A549 treated with RU486 at 1 μM for 4 hours (cell line): Measurements from ENCODE around the gene PIWIL1. TPM values are rescaled to one million over a fixed set of nuclear protein-coding genes. Genes with fewer than 3 reads are reported as not detected.

Source experiments
- total RNA-seq: library from RNA; stranded (reverse); fragments of 200-300 nt; extraction: Qiagen RNA extraction; gene quantifications from 5 replicates; pipeline ENCODE4 v1.2.3, GENCODE V29; 2022; ENCODE audit warnings: low read depth

Gene PIWIL1
- not detected in 5 replicates for total RNA-seq

GRCh38 chr12:130337488-130338303 lies at the start of gene PIWIL1:
TSS of gene PIWIL1 (plus strand) at chr12:130337887. CDS start at chr12:130342592, 4,705 bp downstream.

Other genes with a start within 250 kb of the PIWIL1 start
- not detected in 5 replicates for gene FZD10, start 175.4 kb upstream of the PIWIL1 start, total RNA-seq